ENCODE results near the gene ASXL3.

The ASXL3 gene

GRCh38 chr18:33745871-33746545 lies 168.0 kb downstream of the ASXL3 start:
- H3K27ac ChIP-seq (ENCODE audit: low read length), result no peak overlapping the region
- H3K4me2 ChIP-seq (ENCODE audit: low read depth, low read length), result no peak overlapping the region
- no peaks in the 10 kb centered on the region for H3F3A ChIP-seq (ENCODE audit: insufficient read depth, low read length)
- no peaks in the 10 kb centered on the region for H3K36me3 ChIP-seq (replicated peaks; ENCODE audit: insufficient read depth, low read length)
- no peaks in the 10 kb centered on the region for H3K4me1 ChIP-seq (ENCODE audit: low read length)
- no peaks in the 10 kb centered on the region for H3K9me2 ChIP-seq (replicated peaks; ENCODE audit: insufficient read depth, low read length)
- H3K9me3 ChIP-seq (replicated peaks; ENCODE audit: insufficient read depth, low read length), result no peaks in the 10 kb centered on the region
- TF ChIP-seq EZH2 (optimal IDR thresholded peaks at IDR 0.05; ENCODE audit: low read depth, low read length) (no peak), CTCF (IDR thresholded peaks at IDR 0.05; ENCODE audit: low read length) (no peak), EZH2phosphoT487 (IDR thresholded peaks at IDR 0.05; ENCODE audit: low read length) (no peak)
- H3K79me2 ChIP-seq (ENCODE audit: low read length), result no peaks in the 10 kb centered on the region
- no peak overlapping the region for H3K9ac ChIP-seq (ENCODE audit: low read length)
- no peak for DNase-seq
- H2AFZ ChIP-seq (ENCODE audit: low read length), result no peak overlapping the region
- H3K4me3 ChIP-seq (ENCODE audit: low read length), result no peak overlapping the region
- no peaks in the 10 kb centered on the region for H3K27me3 ChIP-seq (replicated peaks; ENCODE audit: insufficient read depth, low read length)
- H4K20me1 ChIP-seq (ENCODE audit: insufficient read depth, low read length), result no peaks in the 10 kb centered on the region

- Histone ChIP-seq H3K4me3 (ENCODE audit: low read length) (no peak overlapping the region), H3K4me2 (ENCODE audit: low read depth, low read length) (no peak overlapping the region), H4K20me1 (ENCODE audit: insufficient read depth, low read length) (no peaks in the 10 kb centered on the region), H3K79me2 (ENCODE audit: low read length) (no peaks in the 10 kb centered on the region), H3K36me3 (replicated peaks; ENCODE audit: insufficient read depth, low read length) (no peaks in the 10 kb centered on the region), H3K9ac (ENCODE audit: low read length) (no peak overlapping the region), H3K27me3 (replicated peaks; ENCODE audit: insufficient read depth, low read length) (no peaks in the 10 kb centered on the region), H3K9me2 (replicated peaks; ENCODE audit: insufficient read depth, low read length) (no peaks in the 10 kb centered on the region), H3K9me3 (replicated peaks; ENCODE audit: insufficient read depth, low read length) (no peaks in the 10 kb centered on the region), H3F3A (ENCODE audit: insufficient read depth, low read length) (no peaks in the 10 kb centered on the region), H3K27ac (ENCODE audit: low read length) (no peak overlapping the region), H3K4me1 (ENCODE audit: low read length) (0 out of 2 replicates have a peak, but pooled peaks cover 4% of the 10 kb centered on the region), H2AFZ (ENCODE audit: low read length) (no peak overlapping the region)
- no peak for TF ChIP-seq EZH2 (optimal IDR thresholded peaks at IDR 0.05; ENCODE audit: low read depth, low read length)
- TF ChIP-seq EZH2phosphoT487 (IDR thresholded peaks at IDR 0.05; ENCODE audit: low read length), result no peak
- TF ChIP-seq CTCF (IDR thresholded peaks at IDR 0.05; ENCODE audit: low read length), result no peak
- DNase-seq, result no peak
Observed at GRCh38 chr18:33749834-33750233, 171.8 kb downstream of the ASXL3 start.

GRCh38 chr18:33750366-33750765 lies 172.3 kb downstream of the ASXL3 start:
- H3K4me2 ChIP-seq (ENCODE audit: low read depth, low read length), result no peak overlapping the region
- no peaks in the 10 kb centered on the region for H3K36me3 ChIP-seq (replicated peaks; ENCODE audit: insufficient read depth, low read length)
- no peaks in the 10 kb centered on the region for H3F3A ChIP-seq (ENCODE audit: insufficient read depth, low read length)
- no peak overlapping the region for H3K4me3 ChIP-seq (ENCODE audit: low read length)
- DNase-seq, result no peak
- H4K20me1 ChIP-seq (ENCODE audit: insufficient read depth, low read length), result no peaks in the 10 kb centered on the region
- no peaks in the 10 kb centered on the region for H3K9me3 ChIP-seq (replicated peaks; ENCODE audit: insufficient read depth, low read length)
- H3K27ac ChIP-seq (ENCODE audit: low read length), result no peak overlapping the region
- H3K9ac ChIP-seq (ENCODE audit: low read length), result no peak overlapping the region
- no peaks in the 10 kb centered on the region for H3K79me2 ChIP-seq (ENCODE audit: low read length)
- H2AFZ ChIP-seq (ENCODE audit: low read length), result no peak overlapping the region
- H3K27me3 ChIP-seq (replicated peaks; ENCODE audit: insufficient read depth, low read length), result no peaks in the 10 kb centered on the region
- no peaks in the 10 kb centered on the region for H3K9me2 ChIP-seq (replicated peaks; ENCODE audit: insufficient read depth, low read length)
- TF ChIP-seq CTCF (IDR thresholded peaks at IDR 0.05; ENCODE audit: low read length) (no peak), EZH2 (optimal IDR thresholded peaks at IDR 0.05; ENCODE audit: low read depth, low read length) (no peak), EZH2phosphoT487 (IDR thresholded peaks at IDR 0.05; ENCODE audit: low read length) (no peak)
- H3K4me1 ChIP-seq (ENCODE audit: low read length), result 0 out of 2 replicates have a peak, but pooled peaks cover 4% of the 10 kb centered on the region

Data from MM.1S (cell line).